Activated CD8-positive, alpha-beta T cell treated with anti-CD3 and anti-CD28 coated beads for 36 hours (primary cell): Measurements from ENCODE around the gene INPP4B. TPM values are rescaled to one million over a fixed set of nuclear protein-coding genes. Genes with fewer than 3 reads are reported as not detected.

ENCODE experiments used
- ATAC-seq: fragments of 200-7000 bp; cut with Tn5 transposase; one replicate; pipeline ENCODE4 v1.10.0; 2021; ENCODE audit warnings: mild to moderate bottlenecking, moderate library complexity
- CTCF ChIA-PET: fragments of 350-600 bp; sonication (Branson Sonifier 250); formaldehyde crosslinking; loops from one replicate; lab custom pipeline; 2021; ENCODE audit warnings: antibody characterized with exemption; lab: Charles Lee
- POLR2A ChIA-PET: fragments of 350-600 bp; sonication (Branson Sonifier 250); formaldehyde crosslinking; loops from one replicate; lab custom pipeline; 2021; ENCODE audit warnings: antibody characterized with exemption; lab: Charles Lee
- DNase-seq: peaks from one replicate; pipeline ENCODE4 v3.0.0-alpha.2; 2020
- H3K27ac Mint-ChIP-seq: one replicate; pipeline ENCODE4 v1.8.0; 2021; ENCODE audit warnings: mild to moderate bottlenecking, mixed read lengths
- H3K27me3 Mint-ChIP-seq: one replicate; pipeline ENCODE4 v1.8.0; 2021; ENCODE audit warnings: mixed read lengths
- H3K36me3 Mint-ChIP-seq: one replicate; pipeline ENCODE4 v1.8.0; 2021; ENCODE audit warnings: low read depth, mixed read lengths
- H3K4me1 Mint-ChIP-seq: one replicate; pipeline ENCODE4 v1.8.0; 2021; ENCODE audit warnings: low read depth, mixed read lengths
- H3K4me3 Mint-ChIP-seq: one replicate; pipeline ENCODE4 v1.8.0; 2021; ENCODE audit warnings: mild to moderate bottlenecking, moderate library complexity, mixed read lengths
- H3K9me3 Mint-ChIP-seq: one replicate; pipeline ENCODE4 v1.8.0; 2021; ENCODE audit warnings: mixed read lengths
- intact Hi-C: fragments of 100-400 bp; cut with micrococcal nuclease; formaldehyde crosslinking; loops from one replicate; pipeline ENCODE4 v1.10.0; 2022
- total RNA-seq, 2 experiments: library from RNA; stranded (reverse); gene quantifications; one replicate each; pipeline ENCODE4 v1.2.3, GENCODE V29; 2021
- TF ChIP-seq, protein P1 (sequence below): fragments of 200-600 bp; IDR thresholded peaks from one replicate; pipeline ENCODE4 v1.8.0; 2022; ENCODE audit warnings: antibody characterized with exemption, mild to moderate bottlenecking

Gene INPP4B
- total RNA-seq, 2 experiments from 2014 or later = 46.1 to 46.9 TPM

DNA sequence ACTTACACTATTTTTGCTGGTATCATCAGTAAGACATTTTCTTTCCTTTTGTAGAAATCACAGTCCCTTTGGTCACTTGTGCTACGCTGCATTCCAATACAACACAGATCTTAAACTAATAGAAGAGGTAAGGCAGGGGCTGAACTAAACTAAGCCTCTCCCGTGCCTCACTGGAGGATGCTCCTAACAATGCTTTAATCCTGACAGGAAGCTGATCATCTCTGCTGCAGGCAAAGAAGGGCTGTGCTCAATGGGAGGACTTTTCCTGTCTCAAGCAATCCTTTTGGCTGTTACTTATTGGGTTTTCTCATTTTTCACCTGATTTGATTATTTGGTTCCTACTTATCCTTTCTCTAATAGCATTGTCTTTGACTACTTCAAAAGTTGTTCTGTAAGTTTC is 583.1 kb downstream of the INPP4B start:
- H3K27me3 Mint-ChIP-seq = no peaks in the 10 kb centered on the region
- TF ChIP-seq, protein P1, sequence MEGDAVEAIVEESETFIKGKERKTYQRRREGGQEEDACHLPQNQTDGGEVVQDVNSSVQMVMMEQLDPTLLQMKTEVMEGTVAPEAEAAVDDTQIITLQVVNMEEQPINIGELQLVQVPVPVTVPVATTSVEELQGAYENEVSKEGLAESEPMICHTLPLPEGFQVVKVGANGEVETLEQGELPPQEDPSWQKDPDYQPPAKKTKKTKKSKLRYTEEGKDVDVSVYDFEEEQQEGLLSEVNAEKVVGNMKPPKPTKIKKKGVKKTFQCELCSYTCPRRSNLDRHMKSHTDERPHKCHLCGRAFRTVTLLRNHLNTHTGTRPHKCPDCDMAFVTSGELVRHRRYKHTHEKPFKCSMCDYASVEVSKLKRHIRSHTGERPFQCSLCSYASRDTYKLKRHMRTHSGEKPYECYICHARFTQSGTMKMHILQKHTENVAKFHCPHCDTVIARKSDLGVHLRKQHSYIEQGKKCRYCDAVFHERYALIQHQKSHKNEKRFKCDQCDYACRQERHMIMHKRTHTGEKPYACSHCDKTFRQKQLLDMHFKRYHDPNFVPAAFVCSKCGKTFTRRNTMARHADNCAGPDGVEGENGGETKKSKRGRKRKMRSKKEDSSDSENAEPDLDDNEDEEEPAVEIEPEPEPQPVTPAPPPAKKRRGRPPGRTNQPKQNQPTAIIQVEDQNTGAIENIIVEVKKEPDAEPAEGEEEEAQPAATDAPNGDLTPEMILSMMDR = no peak
- H3K4me1 Mint-ChIP-seq = peaks cover 57% of the 10 kb centered on the region
- H3K4me3 Mint-ChIP-seq = no peak overlapping the region
- no peak for ATAC-seq
- POLR2A ChIA-PET = no interaction called here
- intact Hi-C loops = no loop called here
- peaks cover 2% of the 10 kb centered on the region for H3K9me3 Mint-ChIP-seq
- no peak for DNase-seq
- CTCF ChIA-PET = no interaction called here
- peak overlapping the region; percentile 6 for H3K27ac Mint-ChIP-seq
- H3K36me3 Mint-ChIP-seq = peaks cover 59% of the 10 kb centered on the region

DNA sequence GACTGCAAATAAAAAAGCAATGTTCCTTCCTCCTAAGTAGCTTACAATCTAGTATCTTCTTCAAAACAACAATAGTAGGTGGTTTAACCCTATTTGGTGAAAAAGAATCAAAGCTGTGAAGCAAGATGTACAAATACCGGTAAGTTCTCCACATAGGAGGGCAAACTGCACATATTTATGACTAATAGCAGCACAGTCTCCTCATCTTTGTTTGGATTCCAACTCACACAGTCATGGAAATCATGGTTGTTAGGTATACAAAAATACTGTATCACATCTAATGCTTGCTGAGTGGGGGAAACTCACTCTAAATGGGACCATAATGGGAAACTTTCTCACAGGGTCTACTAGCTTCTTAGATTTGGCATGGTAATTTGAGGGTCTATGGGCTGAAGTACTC is 597.2 kb downstream of the INPP4B start:
- Mint-ChIP-seq H3K9me3 (no peaks in the 10 kb centered on the region), H3K4me1 (peaks cover 2% of the 10 kb centered on the region), H3K27ac (no peak overlapping the region), H3K4me3 (no peak overlapping the region), H3K27me3 (no peaks in the 10 kb centered on the region), H3K36me3 (peaks cover 40% of the 10 kb centered on the region)
- intact Hi-C loops = no loop called here
- ChIA-PET CTCF (no interaction called here), POLR2A (no interaction called here)
- ATAC-seq = no peak
- no peak for DNase-seq
- TF ChIP-seq, protein P1 = no peak

DNA sequence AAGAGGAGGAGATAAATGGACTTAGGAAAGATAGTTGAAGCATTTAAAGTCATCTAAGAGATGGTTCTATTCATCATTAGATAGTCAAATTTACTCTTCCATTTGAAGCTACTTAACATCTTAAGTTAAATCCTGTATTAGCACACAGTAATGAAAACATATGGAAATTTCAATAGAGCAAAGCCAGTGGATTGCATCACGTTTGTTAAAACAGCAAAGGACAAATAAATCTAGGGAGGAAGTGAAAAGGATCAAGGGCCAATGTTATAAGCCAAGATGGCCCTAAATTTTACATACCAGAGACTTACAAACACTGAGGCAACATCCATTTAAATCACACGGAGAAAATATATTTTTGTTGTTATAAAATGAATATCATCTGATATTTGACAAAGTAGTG is 602.8 kb downstream of the INPP4B start:
- ATAC-seq = no peak
- Mint-ChIP-seq H3K4me3 (no peak overlapping the region), H3K4me1 (peaks cover 8% of the 10 kb centered on the region), H3K27me3 (no peaks in the 10 kb centered on the region), H3K36me3 (peaks cover 36% of the 10 kb centered on the region), H3K9me3 (no peaks in the 10 kb centered on the region), H3K27ac (no peak overlapping the region)
- ChIA-PET POLR2A (no interaction called here), CTCF (no interaction called here)
- DNase-seq = no peak
- intact Hi-C loops = no loop called here
- TF ChIP-seq, protein P1 = no peak

DNA sequence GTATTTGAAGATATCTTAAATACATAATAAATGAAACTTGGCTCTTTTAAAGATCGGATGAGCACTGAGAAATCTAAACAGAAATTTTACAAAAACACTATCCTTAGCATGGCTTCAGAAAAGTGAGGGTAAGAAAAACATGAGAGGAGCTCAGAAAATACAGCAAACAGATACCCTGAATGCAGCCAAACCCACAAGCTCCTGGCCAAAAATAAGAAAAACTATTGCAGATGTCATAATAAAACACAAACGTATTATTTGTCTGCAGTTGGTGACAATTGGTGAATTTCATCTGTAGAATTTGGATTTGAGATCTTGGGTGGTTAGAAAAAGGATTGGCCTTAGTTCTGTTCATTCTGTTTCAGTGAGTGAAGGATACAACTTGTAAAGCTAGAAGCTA is 603.9 kb downstream of the INPP4B start:
- H3K27me3 Mint-ChIP-seq = no peaks in the 10 kb centered on the region
- intact Hi-C loops = no loop called here
- CTCF ChIA-PET = interaction anchor here (0.9 to 1.4 kb wide), 2 partner anchors 20 to 41 kb away, joined by 3 to 6 read pairs; no protein-coding TSS in a partner anchor
- ATAC-seq (no peak), DNase-seq (no peak)
- H3K4me1 Mint-ChIP-seq = peaks cover 8% of the 10 kb centered on the region
- H3K4me3 Mint-ChIP-seq = no peak overlapping the region
- peaks cover 30% of the 10 kb centered on the region for H3K36me3 Mint-ChIP-seq
- TF ChIP-seq, protein P1 = no peak
- no peak overlapping the region for H3K27ac Mint-ChIP-seq
- H3K9me3 Mint-ChIP-seq = no peaks in the 10 kb centered on the region
- POLR2A ChIA-PET = no interaction called here

DNA sequence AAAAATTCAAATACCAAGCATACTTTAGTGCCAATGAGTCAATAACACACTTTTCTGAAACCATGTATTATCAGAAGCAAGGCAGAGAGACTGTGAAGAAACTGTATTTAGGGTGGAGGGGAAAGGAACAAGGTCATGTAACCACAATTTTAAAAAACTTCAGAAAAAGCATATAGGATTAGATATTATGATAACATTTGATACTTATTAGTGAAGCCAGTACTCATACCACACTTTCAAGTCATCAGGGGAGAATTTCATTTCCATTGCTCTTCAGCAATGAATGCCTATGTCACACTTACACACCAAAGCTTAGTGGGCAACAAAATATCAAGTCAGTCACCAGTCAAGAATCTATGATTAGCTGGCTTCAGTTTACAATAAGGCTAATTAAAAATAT is 607.5 kb downstream of the INPP4B start:
- TF ChIP-seq, protein P1 = no peak
- intact Hi-C loops = no loop called here
- POLR2A ChIA-PET = no interaction called here
- DNase-seq (no peak), ATAC-seq (no peak)
- Mint-ChIP-seq H3K27ac (no peak overlapping the region), H3K36me3 (peaks cover 33% of the 10 kb centered on the region), H3K4me1 (peaks cover 8% of the 10 kb centered on the region), H3K9me3 (no peaks in the 10 kb centered on the region), H3K27me3 (no peaks in the 10 kb centered on the region), H3K4me3 (no peak overlapping the region)
- CTCF ChIA-PET = no interaction called here
